Measurements from ENCODE around the gene ADTRP.

ADTRP gene

GRCh38 chr6:11727998-11728961 is 50.3 kb downstream of the ADTRP start:
- DNase-seq (ENCODE audit: low read depth in 1 of 2, low spot score in 1 of 2): no peak

DNA sequence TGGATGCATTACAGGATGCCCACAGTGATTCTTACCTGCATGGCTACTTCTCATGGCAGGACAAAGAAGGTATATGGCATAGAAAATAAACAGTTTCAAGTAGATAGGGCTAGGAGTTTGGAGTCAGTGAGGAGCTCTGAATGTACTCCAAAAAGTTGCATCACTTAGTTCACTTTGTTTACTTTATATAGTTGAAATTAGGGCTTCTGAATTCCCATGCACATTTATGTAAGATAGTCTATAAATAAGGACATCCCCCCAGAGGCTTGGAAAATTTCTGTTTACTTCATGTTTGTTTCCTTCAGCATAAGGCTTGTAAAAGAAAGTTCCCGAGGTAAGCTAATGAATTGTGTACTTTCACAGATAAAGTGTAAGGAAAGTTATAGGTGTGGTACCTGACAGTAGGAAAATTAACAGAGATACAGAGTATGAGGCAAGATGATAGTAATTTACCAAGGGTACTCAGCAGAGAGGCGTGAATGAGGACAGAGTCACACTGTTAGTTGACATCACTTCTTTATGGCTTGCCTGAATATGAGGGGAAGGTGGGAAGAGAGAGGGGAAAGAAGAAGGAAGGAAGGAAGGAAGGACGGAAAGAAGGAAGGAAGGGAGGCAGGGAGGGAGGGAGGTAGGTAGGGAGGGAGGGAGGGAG is 51.1 kb downstream of the ADTRP start:
- DNase-seq (ENCODE audit: low read depth in 1 of 2, low spot score in 1 of 2): no peak

DNA sequence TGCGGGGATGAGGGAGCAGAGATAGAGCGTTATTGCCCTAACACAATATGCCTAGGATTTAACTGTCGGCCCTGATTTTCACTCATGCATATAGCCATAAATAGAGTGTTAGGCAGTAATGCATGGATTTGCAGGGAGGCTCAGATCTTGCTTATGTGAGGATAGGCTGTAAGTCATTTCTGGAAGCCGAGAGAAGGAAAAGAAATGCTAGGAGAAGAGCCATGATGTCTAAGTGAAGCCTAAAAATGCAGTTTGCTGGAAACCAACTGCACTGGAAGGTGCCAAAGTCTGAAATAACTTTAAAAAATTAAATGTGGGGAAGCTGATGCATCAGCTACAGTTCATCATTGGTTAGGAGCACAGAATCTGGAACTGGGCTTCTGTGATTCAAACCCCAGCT is 54.3 kb downstream of the ADTRP start:
- DNase-seq (ENCODE audit: low read depth in 1 of 2, low spot score in 1 of 2): no peak

- DNase-seq (ENCODE audit: low read depth in 1 of 2, low spot score in 1 of 2): no peak
Measured at GRCh38 chr6:11722805-11723631, 55.6 kb downstream of the ADTRP start.

DNA sequence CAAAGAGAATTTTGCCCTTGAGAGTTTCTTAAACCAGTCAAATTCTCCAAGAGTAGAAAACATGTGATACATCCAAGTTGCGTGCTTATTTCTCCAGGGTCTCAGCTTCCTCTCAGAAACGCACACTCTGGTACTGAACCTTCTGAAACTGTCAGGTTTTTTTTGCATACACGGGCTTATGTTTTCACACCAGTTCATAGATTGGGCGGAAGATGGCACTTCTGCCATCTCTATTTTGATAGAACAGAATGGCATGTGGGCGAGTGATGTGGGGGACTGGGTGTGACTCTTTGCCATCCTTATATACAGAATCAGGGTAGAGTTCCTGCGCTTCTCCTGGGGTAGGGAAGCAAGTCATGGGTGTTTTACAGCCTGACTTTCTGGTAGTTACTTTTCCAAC is 56.4 kb downstream of the ADTRP start:
- no peak for DNase-seq (ENCODE audit: low read depth in 1 of 2, low spot score in 1 of 2)

GRCh38 chr6:11718463-11718862 is 60.1 kb downstream of the ADTRP start:
- no peak for DNase-seq (ENCODE audit: low read depth in 1 of 2, low spot score in 1 of 2)

GRCh38 chr6:11718031-11718430 is 60.6 kb downstream of the ADTRP start:
- DNase-seq (ENCODE audit: low read depth in 1 of 2, low spot score in 1 of 2): no peak

DNA sequence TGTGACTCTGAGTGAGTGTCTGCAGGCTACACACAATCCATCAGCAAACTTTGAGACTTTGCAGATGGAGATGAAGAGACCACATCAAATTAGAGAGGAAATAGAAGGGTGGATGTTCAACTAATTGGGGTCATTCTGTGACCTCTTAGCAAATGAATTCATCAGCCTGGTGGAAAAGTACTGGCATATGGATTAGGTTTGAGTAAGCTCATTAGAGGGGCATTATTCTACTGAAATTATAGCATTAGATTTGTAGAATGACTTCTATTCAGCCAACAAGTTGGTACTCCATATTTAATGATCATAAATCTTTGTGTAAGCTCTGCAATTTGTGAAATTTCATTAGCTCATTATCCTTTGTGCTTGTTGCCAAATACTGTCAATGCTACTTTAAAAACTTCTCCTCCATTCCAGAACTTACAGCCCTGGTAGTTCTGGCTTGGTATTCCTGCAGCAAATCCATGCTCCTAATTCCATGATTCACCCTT is 63.8 kb downstream of the ADTRP start:
- no peak for DNase-seq (ENCODE audit: low read depth in 1 of 2, low spot score in 1 of 2)

- no peak for DNase-seq (ENCODE audit: low read depth in 1 of 2, low spot score in 1 of 2)
Measured at GRCh38 chr6:11714116-11714797, 64.3 kb downstream of the ADTRP start.

GRCh38 chr6:11712760-11713159 is 65.8 kb downstream of the ADTRP start:
- no peak for DNase-seq (ENCODE audit: low read depth in 1 of 2, low spot score in 1 of 2)

DNA sequence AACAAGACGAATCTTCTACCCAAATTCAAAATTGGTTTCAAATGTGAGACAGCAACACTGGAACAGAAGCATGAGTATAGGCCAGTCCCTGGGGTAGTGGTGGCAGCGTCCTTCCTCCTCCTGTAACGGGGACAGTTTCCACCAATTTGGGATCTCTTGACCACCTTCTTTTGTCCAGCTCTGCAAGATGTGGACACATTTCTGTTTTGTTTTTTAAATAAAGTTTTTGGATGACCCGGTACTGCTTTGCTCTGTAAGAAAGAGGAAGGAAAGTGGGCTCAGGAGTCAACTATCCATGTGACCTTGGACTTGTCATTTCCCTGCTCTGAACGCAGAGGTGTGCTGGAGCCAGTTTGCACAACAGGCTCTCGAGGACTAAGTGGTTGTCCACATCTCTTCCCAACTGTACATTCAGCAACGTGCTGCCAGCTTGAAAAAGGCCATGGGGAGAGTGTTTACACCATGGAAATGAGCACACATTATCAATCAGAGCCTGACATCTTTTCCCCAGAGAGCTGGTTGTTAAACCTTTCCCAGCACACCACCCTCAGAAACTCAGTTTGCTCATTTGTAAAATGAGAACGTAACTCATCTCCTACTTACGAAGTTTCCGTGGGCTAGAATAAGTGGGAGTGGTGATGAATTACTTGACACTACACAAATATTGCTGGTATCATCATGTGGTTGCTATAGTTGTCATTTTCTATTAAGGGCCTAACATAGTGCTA is 66.5 kb downstream of the ADTRP start:
- DNase-seq (ENCODE audit: low read depth in 1 of 2, low spot score in 1 of 2): no peak

DNA sequence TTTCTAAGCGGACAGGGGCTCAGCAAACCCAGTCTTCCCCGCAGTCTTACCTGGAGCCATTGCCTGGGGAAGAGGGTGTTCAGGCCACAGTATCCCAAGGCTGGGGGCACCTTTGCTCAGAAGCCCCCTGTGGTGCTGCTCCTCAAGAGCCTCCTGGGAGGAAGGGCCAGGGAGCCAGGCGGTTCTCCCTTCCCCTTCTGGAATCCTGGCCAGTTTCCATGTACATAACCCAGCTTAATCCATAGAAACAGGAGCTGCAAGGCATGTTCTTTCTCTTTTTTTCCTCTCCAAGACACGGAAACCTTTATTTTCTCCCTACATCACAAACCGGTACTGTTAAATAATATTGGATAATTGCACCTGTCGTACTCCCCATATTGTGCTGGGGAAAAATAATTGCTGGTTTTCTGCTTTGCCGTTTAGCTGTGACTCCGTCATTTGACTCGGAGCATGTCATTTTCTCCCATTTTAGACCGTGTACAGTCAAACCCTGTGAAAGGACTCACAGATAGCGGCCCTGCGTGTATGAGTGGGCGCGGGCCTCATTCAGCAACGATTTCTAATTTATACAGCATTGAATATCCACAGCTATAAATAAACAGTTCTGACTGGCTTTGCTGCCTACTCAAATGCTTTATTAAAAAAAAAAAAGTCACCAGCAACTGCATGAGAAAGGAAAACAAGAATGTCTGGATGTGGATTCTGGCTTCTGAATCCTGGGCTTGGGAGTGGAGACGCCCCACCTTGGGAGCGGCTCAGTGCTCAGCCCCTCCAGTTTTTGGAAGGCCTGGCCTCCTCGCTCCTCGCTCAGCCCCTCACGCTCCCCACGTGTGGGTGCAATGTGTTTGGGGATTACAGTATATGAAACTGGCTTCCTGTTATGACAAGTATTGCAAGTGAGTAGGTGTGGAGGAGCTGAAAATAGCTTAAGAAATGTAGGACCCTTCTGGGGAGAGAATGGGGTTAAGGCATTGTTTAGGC is 67.3 kb downstream of the ADTRP start:
- no peak for DNase-seq (ENCODE audit: low read depth in 1 of 2, low spot score in 1 of 2)

- no peak for DNase-seq (ENCODE audit: low read depth in 1 of 2, low spot score in 1 of 2)
Measured at GRCh38 chr6:11710311-11710761, 68.3 kb downstream of the ADTRP start.

- DNase-seq (ENCODE audit: low read depth in 1 of 2, low spot score in 1 of 2): no peak
Measured at GRCh38 chr6:11706171-11706570, 72.4 kb downstream of the ADTRP start.

- DNase-seq (ENCODE audit: low read depth in 1 of 2, low spot score in 1 of 2): no peak
Measured at GRCh38 chr6:11705483-11705882, 73.1 kb downstream of the ADTRP start.

GRCh38 chr6:11705069-11705468 is 73.5 kb downstream of the ADTRP start:
- DNase-seq (ENCODE audit: low read depth in 1 of 2, low spot score in 1 of 2): no peak

DNA sequence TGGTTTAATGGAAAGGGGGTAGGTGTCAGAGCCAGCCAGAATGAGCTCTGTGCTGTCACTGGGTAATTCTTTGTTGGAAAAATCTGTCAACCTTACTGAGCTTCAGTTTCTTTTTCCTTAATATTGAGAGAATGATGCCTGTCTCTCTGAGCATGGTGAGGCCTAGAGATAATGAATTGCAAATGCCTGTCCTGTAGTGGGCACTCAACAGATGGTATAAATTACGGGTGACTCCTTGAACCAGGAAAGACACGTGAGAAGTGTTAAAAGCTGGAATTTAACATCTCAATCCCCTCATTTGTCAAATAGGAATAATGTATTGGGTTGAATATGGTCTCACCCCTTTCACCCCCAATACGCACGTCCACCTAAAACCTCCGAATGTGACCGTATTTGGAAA is 74.9 kb downstream of the ADTRP start:
- no peak for DNase-seq (ENCODE audit: low read depth in 1 of 2, low spot score in 1 of 2)

DNA sequence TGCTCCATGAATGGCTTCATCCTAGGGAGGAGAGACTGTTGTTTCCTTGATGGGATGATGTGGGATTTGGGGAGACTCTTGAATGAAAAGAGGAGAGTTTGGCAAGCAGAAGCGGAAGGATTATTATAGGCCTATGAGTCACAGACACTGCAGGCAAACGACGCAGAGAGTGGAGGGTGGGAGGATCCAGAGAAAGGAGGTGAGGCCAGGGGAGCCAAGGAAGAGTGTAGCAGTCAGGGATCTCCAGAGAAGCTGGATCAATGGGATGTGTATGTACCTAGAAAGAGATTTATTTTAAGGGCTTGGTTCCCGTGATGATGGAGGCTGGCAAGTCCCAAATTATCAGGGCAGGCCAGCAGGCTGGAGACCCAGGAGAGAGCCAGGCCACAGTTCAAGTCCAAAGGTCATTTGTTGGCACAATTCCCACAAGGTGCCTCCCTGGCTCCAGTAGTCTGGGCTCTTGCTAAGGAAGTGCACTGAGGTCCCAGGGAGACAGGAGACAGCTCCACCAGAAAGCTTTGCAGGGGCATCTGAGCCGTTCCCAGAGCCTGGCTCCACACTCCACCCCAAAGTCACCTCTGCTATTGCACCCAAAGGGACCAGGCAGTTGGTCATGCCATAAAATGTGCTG is 76.0 kb downstream of the ADTRP start:
- no peak for DNase-seq (ENCODE audit: low read depth in 1 of 2, low spot score in 1 of 2)

All from activated T-helper 1 cell treated with anti-CD3 and anti-CD28 coated beads, Interleukin-2, amount 50 U/mL, for 16 hours (primary cell).